Neural crest cell (in vitro differentiated cells): Measurements from ENCODE around the gene MAGI2. TPM values are rescaled to one million over a fixed set of nuclear protein-coding genes. Genes with fewer than 3 reads are reported as not detected.

Experiments used
- DNase-seq: peaks from one replicate; pipeline ENCODE4 v3.0.0; 2021; ENCODE audit warnings: low read depth, mixed read lengths, low spot score
- H3K27ac Mint-ChIP-seq: one replicate; pipeline ENCODE4 v1.8.0; 2021; ENCODE audit warnings: mild to moderate bottlenecking, mixed read lengths; ENCODE audit not compliant: unreplicated experiment
- H3K27me3 Mint-ChIP-seq: 2 replicates; pipeline ENCODE4 v1.8.0; 2021; ENCODE audit warnings: low read depth, mild to moderate bottlenecking, mixed read lengths
- H3K36me3 Mint-ChIP-seq: 2 replicates; pipeline ENCODE4 v1.8.0; 2021; ENCODE audit warnings: low read depth, mild to moderate bottlenecking, mixed read lengths
- H3K4me1 Mint-ChIP-seq: 2 replicates; pipeline ENCODE4 v1.8.0; 2021; ENCODE audit warnings: mixed read lengths
- H3K4me3 Mint-ChIP-seq: one replicate; pipeline ENCODE4 v1.8.0; 2021; ENCODE audit warnings: mild to moderate bottlenecking, mixed read lengths
- H3K9me3 Mint-ChIP-seq: 2 replicates; pipeline ENCODE4 v1.8.0; 2021; ENCODE audit warnings: mixed read lengths
- total RNA-seq: library from RNA; stranded (reverse); gene quantifications from 2 replicates; pipeline ENCODE4 v1.2.1, GENCODE V29; 2021
- TF ChIP-seq, protein P1 (sequence below): fragments of 200-600 bp; sonication (generic); conservative IDR thresholded peaks from 2 replicates; pipeline ENCODE4 v1.5.0; 2021; ENCODE audit warnings: antibody characterized with exemption, mild to moderate bottlenecking

MAGI2 gene
- total RNA-seq, 1 donor from 2014 or later, result 10.0 TPM

DNA sequence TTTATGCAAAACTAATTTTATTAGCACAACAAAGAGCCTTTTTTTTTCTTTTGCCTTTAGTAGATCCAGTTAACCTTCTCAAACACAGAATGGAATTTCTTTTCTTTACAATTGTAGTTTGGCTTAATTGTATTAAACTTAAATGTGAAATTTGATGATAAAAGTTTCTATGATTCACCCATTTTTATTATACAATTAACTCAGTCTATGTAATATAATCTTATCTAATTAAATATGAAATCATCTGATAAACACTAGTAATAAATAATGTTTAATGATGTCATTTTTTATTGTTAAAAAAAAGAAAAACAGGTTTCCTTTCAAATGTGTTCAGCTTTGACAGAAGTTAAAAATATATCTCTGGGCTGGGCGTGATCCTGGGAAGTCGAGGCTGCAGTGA is 1095.8 kb downstream of the MAGI2 start:
- H3K27me3 Mint-ChIP-seq, result no peaks in the 10 kb centered on the region
- H3K36me3 Mint-ChIP-seq, result no peaks in the 10 kb centered on the region
- TF ChIP-seq, protein P1, sequence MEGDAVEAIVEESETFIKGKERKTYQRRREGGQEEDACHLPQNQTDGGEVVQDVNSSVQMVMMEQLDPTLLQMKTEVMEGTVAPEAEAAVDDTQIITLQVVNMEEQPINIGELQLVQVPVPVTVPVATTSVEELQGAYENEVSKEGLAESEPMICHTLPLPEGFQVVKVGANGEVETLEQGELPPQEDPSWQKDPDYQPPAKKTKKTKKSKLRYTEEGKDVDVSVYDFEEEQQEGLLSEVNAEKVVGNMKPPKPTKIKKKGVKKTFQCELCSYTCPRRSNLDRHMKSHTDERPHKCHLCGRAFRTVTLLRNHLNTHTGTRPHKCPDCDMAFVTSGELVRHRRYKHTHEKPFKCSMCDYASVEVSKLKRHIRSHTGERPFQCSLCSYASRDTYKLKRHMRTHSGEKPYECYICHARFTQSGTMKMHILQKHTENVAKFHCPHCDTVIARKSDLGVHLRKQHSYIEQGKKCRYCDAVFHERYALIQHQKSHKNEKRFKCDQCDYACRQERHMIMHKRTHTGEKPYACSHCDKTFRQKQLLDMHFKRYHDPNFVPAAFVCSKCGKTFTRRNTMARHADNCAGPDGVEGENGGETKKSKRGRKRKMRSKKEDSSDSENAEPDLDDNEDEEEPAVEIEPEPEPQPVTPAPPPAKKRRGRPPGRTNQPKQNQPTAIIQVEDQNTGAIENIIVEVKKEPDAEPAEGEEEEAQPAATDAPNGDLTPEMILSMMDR, result no peak
- peaks cover 2% of the 10 kb centered on the region for H3K9me3 Mint-ChIP-seq
- peaks cover 4% of the 10 kb centered on the region for H3K4me1 Mint-ChIP-seq
- no peak overlapping the region for H3K4me3 Mint-ChIP-seq
- no peak for DNase-seq
- no peak overlapping the region for H3K27ac Mint-ChIP-seq

DNA sequence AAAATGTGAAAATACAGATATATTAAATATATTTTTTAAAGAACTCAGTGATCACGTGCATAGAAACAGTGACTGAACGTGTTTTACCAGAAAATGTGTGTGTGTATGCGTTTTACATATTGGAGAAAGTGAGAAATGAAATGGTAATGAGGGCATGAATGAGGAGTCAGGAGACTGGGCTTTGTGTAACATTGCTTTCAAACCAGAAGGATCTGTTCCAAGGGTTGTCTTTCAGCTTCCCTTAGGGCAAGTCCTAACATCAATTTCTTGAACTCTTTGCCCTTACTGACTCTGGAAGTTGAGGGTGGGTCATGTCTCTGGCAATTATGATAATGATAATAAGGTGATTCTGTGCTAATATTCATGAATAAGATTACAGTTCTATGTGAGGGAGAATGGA is 1097.6 kb downstream of the MAGI2 start:
- H3K27ac Mint-ChIP-seq, result no peak overlapping the region
- H3K4me3 Mint-ChIP-seq, result no peak overlapping the region
- H3K27me3 Mint-ChIP-seq, result no peaks in the 10 kb centered on the region
- TF ChIP-seq, protein P1, result no peak
- H3K4me1 Mint-ChIP-seq, result peaks cover 4% of the 10 kb centered on the region
- H3K36me3 Mint-ChIP-seq, result no peaks in the 10 kb centered on the region
- H3K9me3 Mint-ChIP-seq, result peaks cover 2% of the 10 kb centered on the region
- no peak for DNase-seq

DNA sequence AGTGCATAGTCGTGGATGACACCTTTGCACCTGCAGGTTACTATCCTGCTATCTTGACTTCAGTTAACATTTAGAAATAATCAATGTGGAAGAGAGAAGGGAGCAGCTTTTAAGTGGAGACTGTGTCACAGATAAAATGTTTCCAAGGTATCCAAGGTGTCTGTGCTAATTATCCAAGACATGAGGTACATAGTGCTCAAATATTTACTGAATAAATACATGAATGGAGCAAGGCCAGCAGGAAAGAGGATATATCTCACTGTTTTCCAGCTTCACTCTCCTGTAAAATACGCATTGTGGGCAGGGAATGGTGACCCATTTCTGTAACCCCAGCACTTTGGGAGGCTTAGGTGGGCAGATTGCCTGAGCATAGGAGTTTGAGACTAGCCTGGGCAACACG is 1102.5 kb downstream of the MAGI2 start:
- Mint-ChIP-seq H3K4me1 (peaks cover 6% of the 10 kb centered on the region), H3K4me3 (no peak overlapping the region), H3K27ac (no peak overlapping the region), H3K36me3 (no peaks in the 10 kb centered on the region), H3K9me3 (no peaks in the 10 kb centered on the region), H3K27me3 (no peaks in the 10 kb centered on the region)
- DNase-seq, result no peak
- TF ChIP-seq, protein P1, result no peak

DNA sequence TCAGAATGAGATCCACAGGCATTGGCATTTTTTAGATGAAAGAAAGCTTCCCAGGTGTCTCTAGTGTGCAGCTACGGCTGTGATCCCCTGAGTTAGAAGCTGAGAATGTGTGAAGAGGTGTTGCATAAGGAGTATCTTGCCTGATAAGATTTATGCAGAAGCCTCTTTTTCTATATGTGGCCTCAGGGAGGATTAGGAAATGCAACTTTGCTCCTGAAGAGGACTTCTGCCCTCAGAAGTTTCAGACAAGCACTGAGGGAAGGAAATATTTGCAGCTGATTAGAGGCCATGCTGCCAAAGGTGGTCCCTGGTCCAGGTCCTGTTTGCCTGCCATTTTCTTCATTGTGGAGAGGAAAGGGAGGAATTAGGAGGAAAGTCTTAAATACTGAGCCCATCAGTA is 1103.1 kb downstream of the MAGI2 start:
- Mint-ChIP-seq H3K9me3 (no peaks in the 10 kb centered on the region), H3K4me1 (peaks cover 4% of the 10 kb centered on the region), H3K27me3 (no peaks in the 10 kb centered on the region), H3K36me3 (no peaks in the 10 kb centered on the region), H3K4me3 (no peak overlapping the region), H3K27ac (no peak overlapping the region)
- TF ChIP-seq, protein P1, result no peak
- DNase-seq, result no peak

DNA sequence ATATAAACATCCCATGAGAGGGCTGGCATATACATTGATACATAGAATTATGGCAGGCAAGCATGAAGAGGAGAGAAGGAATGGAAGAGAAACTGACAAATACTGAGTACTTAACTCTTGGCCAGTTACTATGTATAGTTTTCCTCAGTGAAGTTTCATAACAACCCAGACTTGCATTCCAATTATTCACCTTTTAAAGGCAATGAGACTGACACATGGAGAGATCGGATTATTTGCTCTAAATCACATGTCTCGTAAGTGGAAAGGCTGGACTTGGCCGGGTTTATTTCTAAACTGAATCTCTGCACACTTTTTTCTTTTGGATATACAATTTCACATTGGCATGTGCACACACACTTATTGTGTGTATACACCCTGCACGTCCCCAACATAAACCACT is 1106.6 kb downstream of the MAGI2 start:
- H3K27me3 Mint-ChIP-seq, result no peaks in the 10 kb centered on the region
- no peak overlapping the region for H3K27ac Mint-ChIP-seq
- no peaks in the 10 kb centered on the region for H3K36me3 Mint-ChIP-seq
- no peaks in the 10 kb centered on the region for H3K9me3 Mint-ChIP-seq
- H3K4me3 Mint-ChIP-seq, result no peak overlapping the region
- no peak for DNase-seq
- TF ChIP-seq, protein P1, result no peak
- peaks cover 4% of the 10 kb centered on the region for H3K4me1 Mint-ChIP-seq

DNA sequence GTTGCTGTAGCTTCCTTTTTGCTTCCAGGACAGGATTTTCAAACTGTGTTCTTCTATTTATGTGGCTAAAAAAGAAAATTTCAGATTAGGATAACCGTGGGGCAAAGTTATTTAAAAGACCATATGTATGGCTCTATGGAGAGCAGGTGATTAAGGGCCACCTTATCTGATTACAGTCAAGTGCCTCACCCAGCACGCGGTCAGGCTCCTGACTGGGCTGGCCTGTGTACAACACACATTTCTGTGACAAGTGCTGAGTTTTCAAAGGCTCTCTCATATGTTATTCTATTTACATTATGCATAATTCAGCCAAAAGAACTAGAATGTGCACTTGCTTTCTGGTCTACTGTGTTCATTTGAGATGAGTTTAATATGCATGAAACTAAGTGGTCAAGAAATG is 1107.5 kb downstream of the MAGI2 start:
- Mint-ChIP-seq H3K27ac (no peak overlapping the region), H3K4me1 (peaks cover 4% of the 10 kb centered on the region), H3K4me3 (no peak overlapping the region), H3K27me3 (no peaks in the 10 kb centered on the region), H3K9me3 (no peaks in the 10 kb centered on the region), H3K36me3 (no peaks in the 10 kb centered on the region)
- DNase-seq, result no peak
- TF ChIP-seq, protein P1, result no peak
